ENCODE measurements around the gene NUTM1.

The NUTM1 gene

DNA sequence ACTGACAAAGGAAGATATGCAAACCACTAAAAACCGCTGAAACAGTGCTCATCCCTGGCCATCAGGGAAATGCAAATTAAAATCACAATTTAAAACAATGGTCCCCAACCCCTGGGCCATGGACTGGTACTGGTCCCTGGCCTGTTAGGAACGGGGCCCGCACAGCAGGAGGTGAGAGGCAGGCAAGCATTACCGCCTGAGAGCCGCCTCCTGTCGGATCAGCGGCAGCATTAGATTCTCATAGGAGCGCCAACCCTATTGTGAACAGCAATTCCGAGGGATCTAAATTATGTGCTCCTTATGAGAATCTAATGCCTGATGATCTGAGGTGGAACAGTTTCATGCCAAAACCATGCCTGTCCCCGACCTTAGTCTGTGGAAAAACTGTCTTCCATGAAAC is 19.9 kb upstream of the NUTM1 start:
- Histone ChIP-seq H3K9ac (no peak overlapping the region), H3K4me1 (peaks cover 37 to 68% (median 56%) of the 10 kb centered on the region in 10 experiments), H3K4me2 (no peak overlapping the region), H3K27ac (peak overlapping the region in 3 of 11 experiments; percentile 16 to 39 (median 21); a peak in 4 of 22 replicates), H3K4me3 (no peak overlapping the region), H3K27me3 (no peaks in the 10 kb centered on the region), H3K36me3 (peaks cover 0 to 37% (median 21%) of the 10 kb centered on the region in 11 experiments; a peak in 16 of 22 replicates), H4K20me1 (peaks cover 0 to 37% (median under 1%) of the 10 kb centered on the region in 11 experiments; a peak in 11 of 22 replicates), H3K9me3 (replicated peaks in 1 of 11) (peaks cover 6 to 20% (median 9%) of the 10 kb centered on the region in 11 experiments; a peak in 19 of 22 replicates)
- no peak for TF ChIP-seq Cebpa-rat (IDR thresholded peaks at IDR 0.05)

DNA sequence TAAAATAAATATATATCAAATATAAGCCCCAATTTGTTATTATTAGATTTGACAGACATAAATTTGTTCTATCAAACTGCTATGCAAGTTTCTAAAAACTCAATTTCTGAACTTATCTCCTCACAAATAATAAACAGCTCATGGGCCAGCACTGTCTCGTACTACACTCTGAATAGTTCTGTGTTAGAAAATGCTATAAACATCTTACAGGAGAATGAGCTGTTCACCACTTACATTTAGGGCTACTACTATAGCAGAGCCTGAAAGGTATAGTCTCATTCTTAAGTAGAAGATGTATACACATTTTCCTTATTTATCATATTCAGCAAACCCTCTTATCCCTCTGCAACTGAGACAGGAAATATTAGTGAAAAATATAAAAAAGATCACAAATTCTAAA is 18.2 kb upstream of the NUTM1 start:
- TF ChIP-seq Cebpa-rat (IDR thresholded peaks at IDR 0.05): no peak
- no peak overlapping the region for H3K4me3 ChIP-seq
- H3K27ac ChIP-seq: no peak overlapping the region
- H4K20me1 ChIP-seq: peaks cover 0 to 51% (median 9%) of the 10 kb centered on the region in 11 experiments; a peak in 11 of 22 replicates
- H3K27me3 ChIP-seq: no peaks in the 10 kb centered on the region
- no peak overlapping the region; a peak in 1 of 22 replicates for H3K9ac ChIP-seq
- H3K4me2 ChIP-seq: no peak overlapping the region; a peak in 1 of 22 replicates
- peaks cover 31 to 72% (median 60%) of the 10 kb centered on the region in 10 experiments for H3K4me1 ChIP-seq
- H3K36me3 ChIP-seq: peaks cover 0 to 51% (median 26%) of the 10 kb centered on the region in 11 experiments; a peak in 17 of 22 replicates
- H3K9me3 ChIP-seq (replicated peaks in 1 of 11): peaks cover 6 to 20% (median 9%) of the 10 kb centered on the region in 11 experiments; a peak in 19 of 22 replicates

- Histone ChIP-seq H3K27me3 (no peaks in the 10 kb centered on the region), H3K36me3 (peaks cover 0 to 55% (median 31%) of the 10 kb centered on the region in 11 experiments; a peak in 18 of 22 replicates), H3K9me3 (replicated peaks in 1 of 11) (peaks cover 6 to 20% (median 9%) of the 10 kb centered on the region in 11 experiments; a peak in 19 of 22 replicates), H4K20me1 (peaks cover 0 to 47% (median 9%) of the 10 kb centered on the region in 11 experiments; a peak in 11 of 22 replicates), H3K4me3 (no peak overlapping the region), H3K4me2 (peak overlapping the region in 6 of 11 experiments; percentile 7 to 30 (median 26); a peak in 4 of 22 replicates), H3K9ac (no peak overlapping the region; a peak in 1 of 22 replicates), H3K4me1 (peaks cover 26 to 72% (median 60%) of the 10 kb centered on the region in 10 experiments), H3K27ac (no peak overlapping the region)
- TF ChIP-seq Cebpa-rat (IDR thresholded peaks at IDR 0.05): no peak
Observed at GRCh38 chr15:34325368-34325767, 17.7 kb upstream of the NUTM1 start.

DNA sequence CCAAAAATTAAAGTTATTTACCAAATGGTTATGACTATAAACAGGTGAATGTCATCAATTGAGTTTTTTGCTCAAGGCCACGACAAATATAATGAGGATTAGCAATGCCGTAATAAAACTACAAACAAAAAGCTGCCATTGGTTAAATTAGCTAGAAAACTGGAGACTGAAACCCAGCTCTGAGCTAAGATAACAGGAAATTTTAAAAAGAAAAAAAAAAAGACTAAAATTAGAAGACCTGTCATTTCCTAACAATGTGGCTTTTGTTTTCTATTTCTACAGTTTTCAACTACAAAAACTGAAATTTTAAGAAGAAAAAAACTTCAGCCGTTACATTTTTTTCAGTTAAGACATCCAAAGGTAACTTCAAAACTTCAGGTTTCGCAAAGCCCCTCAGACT is 15.2 kb upstream of the NUTM1 start:
- H3K9ac ChIP-seq: peak overlapping the region in 3 of 11 experiments; percentile 16 to 29 (median 21); a peak in 3 of 22 replicates
- no peak for TF ChIP-seq Cebpa-rat (IDR thresholded peaks at IDR 0.05)
- peak overlapping the region in 5 of 11 experiments; percentile 2 to 48 (median 45); a peak in 6 of 22 replicates for H3K27ac ChIP-seq
- H4K20me1 ChIP-seq: peaks cover 0 to 34% (median 9%) of the 10 kb centered on the region in 11 experiments; a peak in 11 of 22 replicates
- H3K4me3 ChIP-seq: no peak overlapping the region
- no peaks in the 10 kb centered on the region for H3K27me3 ChIP-seq
- H3K4me2 ChIP-seq: peak overlapping the region; percentile 44 to 97 (median 59); a peak in 21 of 22 replicates
- H3K4me1 ChIP-seq: peaks cover 34 to 76% (median 61%) of the 10 kb centered on the region in 10 experiments
- peaks cover 6 to 16% (median 9%) of the 10 kb centered on the region in 11 experiments; a peak in 19 of 22 replicates for H3K9me3 ChIP-seq (replicated peaks in 1 of 11)
- H3K36me3 ChIP-seq: peaks cover 0 to 69% (median 47%) of the 10 kb centered on the region in 11 experiments; a peak in 19 of 22 replicates

DNA sequence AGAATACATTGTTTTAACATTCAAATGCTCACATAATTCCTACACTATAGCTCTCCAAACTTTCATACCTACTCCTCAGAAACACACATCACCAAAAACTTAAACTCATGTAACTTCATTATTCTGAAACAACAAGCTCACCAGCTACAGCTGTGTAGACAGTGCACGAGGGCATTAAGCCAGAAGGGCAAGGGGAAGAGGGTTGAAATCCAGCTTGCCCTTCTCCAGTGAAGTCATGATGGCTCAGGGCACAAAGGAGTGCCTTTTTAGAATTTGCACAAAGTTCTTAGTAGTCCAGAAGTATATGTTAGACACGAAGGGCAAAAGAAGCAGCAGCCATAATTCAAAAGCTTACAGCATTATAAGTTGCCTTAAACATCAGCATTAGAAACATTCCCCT is 14.1 kb upstream of the NUTM1 start:
- H3K9ac ChIP-seq: no peak overlapping the region
- H3K4me1 ChIP-seq: peaks cover 45 to 76% (median 68%) of the 10 kb centered on the region in 10 experiments
- H3K4me3 ChIP-seq: no peak overlapping the region
- H3K36me3 ChIP-seq: peaks cover 0 to 58% (median 37%) of the 10 kb centered on the region in 11 experiments; a peak in 17 of 22 replicates
- no peak for TF ChIP-seq Cebpa-rat (IDR thresholded peaks at IDR 0.05)
- H3K9me3 ChIP-seq (replicated peaks in 1 of 11): peaks cover 0 to 5% (median 0%) of the 10 kb centered on the region in 11 experiments; a peak in 4 of 22 replicates
- H4K20me1 ChIP-seq: peaks cover 0 to 30% (median 9%) of the 10 kb centered on the region in 11 experiments; a peak in 10 of 22 replicates
- H3K27ac ChIP-seq: peak overlapping the region in 5 of 11 experiments; percentile 2 to 45 (median 26); a peak in 5 of 22 replicates
- no peaks in the 10 kb centered on the region for H3K27me3 ChIP-seq
- peak overlapping the region in 10 of 11 experiments; percentile 44 to 97 (median 60); a peak in 18 of 22 replicates for H3K4me2 ChIP-seq

GRCh38 chr15:34330279-34330678 is 12.8 kb upstream of the NUTM1 start:
- no peaks in the 10 kb centered on the region for H3K27me3 ChIP-seq
- H4K20me1 ChIP-seq: peaks cover 0 to 29% (median 9%) of the 10 kb centered on the region in 11 experiments; a peak in 10 of 22 replicates
- H3K4me1 ChIP-seq: peaks cover 54 to 79% (median 68%) of the 10 kb centered on the region in 10 experiments
- H3K27ac ChIP-seq: no peak overlapping the region
- H3K4me2 ChIP-seq: peak overlapping the region in 7 of 11 experiments; percentile 1 to 97 (median 74); a peak in 11 of 22 replicates
- H3K36me3 ChIP-seq: peaks cover 0 to 52% (median 36%) of the 10 kb centered on the region in 11 experiments; a peak in 17 of 22 replicates
- H3K9ac ChIP-seq: no peak overlapping the region
- H3K4me3 ChIP-seq: no peak overlapping the region
- H3K9me3 ChIP-seq (replicated peaks in 1 of 11): no peaks in the 10 kb centered on the region; a peak in 1 of 22 replicates
- no peak for TF ChIP-seq Cebpa-rat (IDR thresholded peaks at IDR 0.05)

- H3K9ac ChIP-seq: peak overlapping the region in 1 of 11 experiments; percentile 37; a peak in 2 of 22 replicates
- peaks cover 0 to 19% (median 9%) of the 10 kb centered on the region in 11 experiments; a peak in 10 of 22 replicates for H4K20me1 ChIP-seq
- H3K27me3 ChIP-seq: no peaks in the 10 kb centered on the region
- 0 out of 20 replicates have a peak overlapping the region, but pooled peaks of 1 of the 10 experiments have one; percentile 0 for H3K4me3 ChIP-seq
- H3K4me1 ChIP-seq: peaks cover 59 to 80% (median 69%) of the 10 kb centered on the region in 10 experiments
- peaks cover 0 to 47% (median 32%) of the 10 kb centered on the region in 11 experiments; a peak in 17 of 22 replicates for H3K36me3 ChIP-seq
- H3K27ac ChIP-seq: peak overlapping the region in 8 of 11 experiments; percentile 90 to 98 (median 96); a peak in 11 of 22 replicates
- no peak for TF ChIP-seq Cebpa-rat (IDR thresholded peaks at IDR 0.05)
- peak overlapping the region in 10 of 11 experiments; percentile 89 to 99 (median 96); a peak in 18 of 22 replicates for H3K4me2 ChIP-seq
- no peaks in the 10 kb centered on the region; a peak in 1 of 22 replicates for H3K9me3 ChIP-seq (replicated peaks in 1 of 11)
Observed at GRCh38 chr15:34331809-34332208, 11.3 kb upstream of the NUTM1 start.

- H3K4me3 ChIP-seq: peak overlapping the region in 9 of 10 experiments; percentile 80 to 97 (median 87); a peak in 13 of 20 replicates
- no peak for TF ChIP-seq Cebpa-rat (IDR thresholded peaks at IDR 0.05)
- peak overlapping the region; percentile 89 to 99 (median 96) for H3K4me2 ChIP-seq
- H3K27ac ChIP-seq: peak overlapping the region; percentile 87 to 98 (median 94); a peak in 21 of 22 replicates
- peaks cover 0 to 17% (median 9%) of the 10 kb centered on the region in 11 experiments; a peak in 10 of 22 replicates for H4K20me1 ChIP-seq
- peaks cover 0 to 41% (median 32%) of the 10 kb centered on the region in 11 experiments; a peak in 17 of 22 replicates for H3K36me3 ChIP-seq
- peaks cover 57 to 76% (median 65%) of the 10 kb centered on the region in 10 experiments for H3K4me1 ChIP-seq
- no peaks in the 10 kb centered on the region; a peak in 1 of 22 replicates for H3K9me3 ChIP-seq (replicated peaks in 1 of 11)
- H3K27me3 ChIP-seq: no peaks in the 10 kb centered on the region
- peak overlapping the region in 10 of 11 experiments; percentile 90 to 96 (median 94); a peak in 20 of 22 replicates for H3K9ac ChIP-seq
Observed at GRCh38 chr15:34332553-34333120, 10.5 kb upstream of the NUTM1 start.
